Heart left ventricle (tissue), 16 donors: ENCODE measurements around the gene SCAI. TPM values are rescaled to one million over a fixed set of nuclear protein-coding genes. Genes with fewer than 3 reads are reported as not detected.

Source experiments
- ATAC-seq, 4 donors: fragments of 200-7000 bp; cut with Tn5 transposase; one replicate each; pipeline ENCODE4 v1.9.1; 2020 to 2022; ENCODE audit warnings: moderate library complexity in 4 of 4, mild to moderate bottlenecking in 3 of 4, moderate number of reproducible peaks in 1 of 4
- DNase-seq, 5 donors: peaks; one replicate each; pipeline ENCODE4 v3.0.0-alpha.2; 2020
- H3K27ac ChIP-seq, 12 donors: fragments of 200-600 bp; sonication (generic) in 4 of 12; one replicate each; pipeline versions ENCODE4 v1.5.0 to v1.8.0; 2016 to 2022; ENCODE audit warnings: mild to moderate bottlenecking in 2 of 12
- H3K27me3 ChIP-seq, 9 donors: fragments of 200-600 bp; sonication (generic) in 2 of 9; one replicate each; pipeline versions ENCODE4 v1.5.1 to v1.8.0; 2016 to 2022; ENCODE audit warnings: mild to moderate bottlenecking in 3 of 9
- H3K36me3 ChIP-seq, 9 donors: fragments of 200-600 bp; sonication (generic) in 2 of 9; one replicate each; pipeline versions ENCODE4 v1.5.0 to v1.8.0; 2018 to 2022; ENCODE audit warnings: mild to moderate bottlenecking in 2 of 9
- H3K4me1 ChIP-seq, 12 donors: fragments of 200-600 bp; sonication (generic) in 4 of 12; one replicate each; pipeline versions ENCODE4 v1.5.0 to v1.8.0; 2016 to 2022; ENCODE audit warnings: mild to moderate bottlenecking in 3 of 12
- H3K4me3 ChIP-seq, 12 donors: fragments of 200-600 bp; sonication (generic) in 4 of 12; one replicate each; pipeline versions ENCODE4 v1.5.0 to v1.8.0; 2017 to 2022; ENCODE audit warnings: mild to moderate bottlenecking in 9 of 12, moderate library complexity in 4 of 12
- H3K9me3 ChIP-seq, 12 donors: fragments of 200-600 bp; sonication (generic) in 4 of 12; one replicate each; pipeline versions ENCODE4 v1.5.0 to v1.8.0; 2016 to 2022; ENCODE audit warnings: mild to moderate bottlenecking in 1 of 12
- POLR2A ChIP-seq, 2 donors: fragments of 450-650 bp; IDR thresholded peaks; one replicate each; pipeline ENCODE4 v1.6.1; 2017; ENCODE audit warnings: antibody characterized with exemption in 2 of 2, mild to moderate bottlenecking in 2 of 2, moderate library complexity in 2 of 2
- WGBS, 4 donors: extraction: QIAGEN DNeasy Blood & Tissue Kit in 2 of 4; methylation state at CpG; one replicate each; pipeline versions ENCODE4 v1.1.5 to v1.1.7; 2013 to 2018; 5-methylcytosine and 5-hydroxymethylcytosine counted together
- intact Hi-C, 10 donors: fragments of 100-400 bp; cut with DNase I; formaldehyde crosslinking; loops; one replicate each; pipeline versions ENCODE4 v1.11.1 to v1.14.2; 2022
- polyA plus RNA-seq, 2 donors: library from polyadenylated mRNA; stranded (reverse); fragments of 200-250 nt; gene quantifications; one replicate each; pipeline ENCODE4 v1.2.3, GENCODE V29; 2013
- total RNA-seq, 9 donors: library from RNA; depleted of rRNA in 2 of 9; stranded (reverse); fragments of >200 nt in 2 of 9; fragmentation: NEBNext Ultra II Directional in 3 of 9; extraction: Animal tissue kit (Norgen Biotek cat#: 25700) in 3 of 9; gene quantifications; one replicate each; pipeline versions ENCODE4 v1.1.0 to v1.2.4, GENCODE V29; 2016 to 2023
- TF ChIP-seq, protein P1 (sequence below), 12 donors: fragments of 200-600 bp; sonication (generic) in 4 of 12; IDR thresholded peaks; one replicate each; pipeline versions ENCODE4 v1.5.0 to v1.8.0; 2018 to 2022; ENCODE audit warnings: antibody characterized with exemption in 12 of 12, mild to moderate bottlenecking in 5 of 12
- donor health status: ischemic (EF 13 %, LVEDD 7.1; RV severe dilation, severe dysfunction).
- donor health status: healthy with polysubstance abuse.
- donor health status: DM: no; HTN: yes; CAD: no.
- donor health status: DM: no; HTN: no; CAD: no.
- donor health status: ischemic (EF 25% LVEDD 6.9; RV normal size, moderate dysfunction).
- donor health status: ischemic (EF 25% LVEDD 5.7; RV mildly dilated, moderate dysfunction).
- donor health status: healthy.
- donor health status: DM: yes; HTN: yes; CAD: no.
- donor health status: ischemic (EF 35%, LVEDD 5.7; RV mildly dilated, moderate dysfunction).
- donor health status: nonischemic (EF 11% LVEDD 7.7; RV severe dilation, severe dysfunction).
- donor health status: DM: yes; HTN: yes; CAD: no.
- donor health status: PGD.
- donor health status: ischemic (EF 29% LVEDD 5.4; RV normal size, mild dysfunction).
- donor health status: nonischemic (EF 23%, LVEDD 6.1; RV moderate dilation, normal function).

The SCAI gene
- total and polyA plus RNA-seq, 11 donors: 1.4 to 5.3 (median 3.8) TPM

DNA sequence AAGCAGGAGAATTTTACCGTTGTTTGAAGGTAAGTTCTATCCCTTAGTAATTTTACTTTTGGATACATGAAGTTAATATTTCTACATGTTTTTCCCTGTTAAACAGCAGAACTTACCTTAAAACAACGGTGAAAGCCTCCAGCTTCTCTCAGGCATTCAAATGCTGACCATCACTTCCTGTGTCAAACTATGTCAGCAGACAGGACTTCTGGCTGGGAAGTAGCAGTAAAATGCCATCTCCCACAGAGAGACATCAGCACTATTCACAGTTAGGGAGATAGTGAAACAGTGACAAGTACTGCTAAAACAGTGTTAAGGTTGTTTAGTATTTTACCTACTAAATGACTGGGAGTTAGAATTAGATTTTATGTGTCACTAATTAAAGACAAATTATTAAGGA, 168.2 kb downstream of the SCAI start:
- intact Hi-C loops: no loop called here

DNA sequence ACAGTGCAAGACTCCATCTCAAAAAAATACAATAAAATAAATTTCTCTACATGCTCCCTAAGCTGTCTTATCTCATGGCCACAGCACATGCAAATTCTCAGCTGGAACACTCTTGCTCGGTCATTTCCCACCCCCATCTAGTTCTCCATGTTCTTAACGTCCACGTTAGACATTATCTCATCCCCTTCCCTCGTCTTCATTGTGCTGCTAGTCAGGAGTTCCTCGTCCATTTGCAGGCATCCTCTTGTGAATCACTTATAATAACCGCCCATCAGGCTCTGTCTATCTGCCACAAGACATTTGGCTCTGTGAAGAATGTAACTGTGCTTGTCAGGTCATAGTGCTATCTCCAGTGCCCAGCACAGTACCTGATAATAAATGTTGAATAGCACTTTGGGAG, 169.5 kb downstream of the SCAI start:
- DNase-seq (no peak), ATAC-seq (no peak)
- intact Hi-C loops: no loop called here
- Histone ChIP-seq H3K27me3 (no peaks in the 10 kb centered on the region), H3K27ac (no peak overlapping the region), H3K4me3 (no peak overlapping the region), H3K9me3 (no peaks in the 10 kb centered on the region), H3K36me3 (peaks cover 0 to 51% (median 10%) of the 10 kb centered on the region in 9 donors), H3K4me1 (no peaks in the 10 kb centered on the region)
- no peak for TF ChIP-seq POLR2A (IDR thresholded peaks at IDR 0.05)
- TF ChIP-seq, protein P1, sequence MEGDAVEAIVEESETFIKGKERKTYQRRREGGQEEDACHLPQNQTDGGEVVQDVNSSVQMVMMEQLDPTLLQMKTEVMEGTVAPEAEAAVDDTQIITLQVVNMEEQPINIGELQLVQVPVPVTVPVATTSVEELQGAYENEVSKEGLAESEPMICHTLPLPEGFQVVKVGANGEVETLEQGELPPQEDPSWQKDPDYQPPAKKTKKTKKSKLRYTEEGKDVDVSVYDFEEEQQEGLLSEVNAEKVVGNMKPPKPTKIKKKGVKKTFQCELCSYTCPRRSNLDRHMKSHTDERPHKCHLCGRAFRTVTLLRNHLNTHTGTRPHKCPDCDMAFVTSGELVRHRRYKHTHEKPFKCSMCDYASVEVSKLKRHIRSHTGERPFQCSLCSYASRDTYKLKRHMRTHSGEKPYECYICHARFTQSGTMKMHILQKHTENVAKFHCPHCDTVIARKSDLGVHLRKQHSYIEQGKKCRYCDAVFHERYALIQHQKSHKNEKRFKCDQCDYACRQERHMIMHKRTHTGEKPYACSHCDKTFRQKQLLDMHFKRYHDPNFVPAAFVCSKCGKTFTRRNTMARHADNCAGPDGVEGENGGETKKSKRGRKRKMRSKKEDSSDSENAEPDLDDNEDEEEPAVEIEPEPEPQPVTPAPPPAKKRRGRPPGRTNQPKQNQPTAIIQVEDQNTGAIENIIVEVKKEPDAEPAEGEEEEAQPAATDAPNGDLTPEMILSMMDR (IDR thresholded peaks at IDR 0.05): no peak
- WGBS, 4 donors: 59 to 66% (median 61%) methylated on average over 6 of the region's 6 CpGs

More for the DNA sequence above, 168.2 kb downstream of the SCAI start:
- ATAC-seq: no peak
- DNase-seq: no peak
- no peaks in the 10 kb centered on the region for H3K9me3 ChIP-seq
- no peaks in the 10 kb centered on the region for H3K27me3 ChIP-seq
- no peaks in the 10 kb centered on the region for H3K4me1 ChIP-seq
- no peak overlapping the region for H3K4me3 ChIP-seq
- H3K36me3 ChIP-seq: peaks cover 0 to 43% (median 10%) of the 10 kb centered on the region in 9 donors
- no peak for TF ChIP-seq POLR2A (IDR thresholded peaks at IDR 0.05)
- TF ChIP-seq, protein P1 (IDR thresholded peaks at IDR 0.05): no peak
- no peak overlapping the region for H3K27ac ChIP-seq
- WGBS, 4 donors: 40 to 53% (median 48%) methylated on average over 2 of the region's 2 CpGs

DNA sequence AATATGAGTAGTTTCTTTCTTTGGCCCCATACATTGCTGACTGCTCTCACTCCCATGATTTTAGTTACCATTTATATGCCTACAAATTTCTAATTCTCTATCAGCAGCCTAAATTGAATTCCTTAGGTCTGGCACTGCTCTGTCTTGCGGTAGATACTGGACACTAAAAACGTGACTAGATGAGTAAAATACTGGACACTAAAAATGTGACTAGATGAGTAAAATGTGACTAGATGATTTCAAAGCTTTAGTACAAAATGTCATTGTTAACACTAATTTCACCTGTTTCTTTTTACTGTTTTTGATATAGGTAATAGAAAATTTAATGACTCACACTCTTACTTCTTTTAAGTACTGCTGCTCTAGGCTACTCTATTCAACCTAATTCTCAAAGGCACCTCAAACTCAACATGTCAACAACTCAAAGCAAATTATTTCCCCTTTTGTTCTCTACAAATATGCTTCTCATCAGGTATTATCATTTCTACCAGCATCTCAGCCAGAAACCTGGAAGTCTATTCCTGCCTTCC, 171.0 kb downstream of the SCAI start:
- H3K27ac ChIP-seq: no peak overlapping the region
- no peak overlapping the region for H3K4me3 ChIP-seq
- H3K36me3 ChIP-seq: peaks cover 0 to 59% (median 10%) of the 10 kb centered on the region in 9 donors
- H3K9me3 ChIP-seq: no peaks in the 10 kb centered on the region
- no peak for TF ChIP-seq POLR2A (IDR thresholded peaks at IDR 0.05)
- TF ChIP-seq, protein P1 (IDR thresholded peaks at IDR 0.05): no peak
- no peaks in the 10 kb centered on the region for H3K4me1 ChIP-seq
- no peaks in the 10 kb centered on the region for H3K27me3 ChIP-seq
- ATAC-seq: no peak
- 91 to 98% (median 98%) methylated on average over 2 of the region's 2 CpGs for WGBS, 4 donors
- DNase-seq: no peak
- intact Hi-C loops: no loop called here

DNA sequence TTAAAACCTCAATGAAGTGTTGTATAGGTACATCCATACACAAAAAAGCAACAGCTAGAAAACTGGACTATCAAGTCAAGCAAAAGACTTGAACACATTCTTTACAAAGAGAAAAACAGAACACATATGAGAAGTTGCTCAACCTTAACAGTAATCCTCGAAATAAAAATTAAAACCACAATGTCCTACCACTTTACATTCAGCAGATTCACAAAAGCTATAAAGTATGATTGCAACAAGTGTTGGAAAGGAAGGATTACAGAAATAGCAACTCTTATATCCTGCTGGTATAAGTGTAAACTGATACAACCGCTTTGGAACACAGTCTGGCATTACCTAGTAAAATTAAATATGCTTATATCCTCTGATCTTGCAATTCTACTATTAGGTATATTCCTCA, 173.9 kb downstream of the SCAI start:
- WGBS, 4 donors: 86 to 90% (median 89%) methylated on average over 2 of the region's 2 CpGs

More for the DNA sequence above, 173.9 kb downstream of the SCAI start:
- intact Hi-C loops: no loop called here
- Histone ChIP-seq H3K9me3 (no peaks in the 10 kb centered on the region), H3K36me3 (peaks cover 0 to 42% (median 10%) of the 10 kb centered on the region in 9 donors), H3K27ac (no peak overlapping the region), H3K4me1 (peaks cover 0 to 17% (median 0%) of the 10 kb centered on the region in 12 donors), H3K4me3 (no peak overlapping the region), H3K27me3 (no peaks in the 10 kb centered on the region)
- DNase-seq: no peak
- ATAC-seq: no peak
- TF ChIP-seq, protein P1 (IDR thresholded peaks at IDR 0.05): no peak
- no peak for TF ChIP-seq POLR2A (IDR thresholded peaks at IDR 0.05)
